IMR-90 (cell line): ENCODE measurements around the gene COLQ.

Source experiments
- BHLHE40 ChIP-seq: fragments of 150-350 bp; IDR thresholded peaks from 2 replicates; pipeline ENCODE4 v1.6.1; 2016; ENCODE audit warnings: mild to moderate bottlenecking, low read depth, low read length
- CHD1 ChIP-seq: IDR thresholded peaks from 2 replicates; pipeline ENCODE4 v1.6.1; 2012; ENCODE audit warnings: low read depth, low read length, improper control_type of control experiment
- CTCF ChIP-seq: conservative IDR thresholded peaks from 2 replicates; pipeline ENCODE4 v1.5.1; 2012; ENCODE audit warnings: mild to moderate bottlenecking, low read depth, low read length, improper control_type of control experiment

- no peak for TF ChIP-seq CHD1
- TF ChIP-seq CTCF = no peak
- no peak for TF ChIP-seq BHLHE40
These were observed 112.3 kb downstream of the COLQ start for GRCh38 chr3:15409239-15409638.
